Measurements from ENCODE around the gene PASK.

The PASK gene

GRCh38 chr2:241116606-241117560, 32.4 kb downstream of the PASK start:
- no peaks in the 10 kb centered on the region for H3K36me3 ChIP-seq (ENCODE audit: control insufficient read depth, insufficient read depth, low read length)
- H2AFZ ChIP-seq, result no peak overlapping the region
- H3K27ac ChIP-seq, result no peak overlapping the region
- no peak overlapping the region for H3K4me3 ChIP-seq (ENCODE audit: low read depth, low read length)
- no peaks in the 10 kb centered on the region for H3K4me1 ChIP-seq
- H3K9ac ChIP-seq, result no peak overlapping the region
- no peaks in the 10 kb centered on the region for H3K9me3 ChIP-seq (ENCODE audit: control insufficient read depth, low read length)
- TF ChIP-seq CTCF (IDR thresholded peaks at IDR 0.05), result no peak
- H3K4me2 ChIP-seq (ENCODE audit: low read length), result no peak overlapping the region
- H3K27me3 ChIP-seq (ENCODE audit: control insufficient read depth, insufficient read depth, low read length), result no peaks in the 10 kb centered on the region
- no peaks in the 10 kb centered on the region for H3K79me2 ChIP-seq

- H3K9ac ChIP-seq, result no peak overlapping the region
- H3K27ac ChIP-seq, result no peak overlapping the region
- TF ChIP-seq CTCF (IDR thresholded peaks at IDR 0.05), result no peak
- H2AFZ ChIP-seq, result no peak overlapping the region
- no peaks in the 10 kb centered on the region for H3K79me2 ChIP-seq
- H3K4me2 ChIP-seq (ENCODE audit: low read length), result no peak overlapping the region
- H3K4me3 ChIP-seq (ENCODE audit: low read depth, low read length), result no peak overlapping the region
- no peaks in the 10 kb centered on the region for H3K4me1 ChIP-seq
- no peaks in the 10 kb centered on the region for H3K9me3 ChIP-seq (ENCODE audit: control insufficient read depth, low read length)
- H3K36me3 ChIP-seq (ENCODE audit: control insufficient read depth, insufficient read depth, low read length), result no peaks in the 10 kb centered on the region
- H3K27me3 ChIP-seq (ENCODE audit: control insufficient read depth, insufficient read depth, low read length), result no peaks in the 10 kb centered on the region
Observed at GRCh38 chr2:241115361-241115760, 33.9 kb downstream of the PASK start.

GRCh38 chr2:241114836-241115235, 34.4 kb downstream of the PASK start:
- H3K4me2 ChIP-seq (ENCODE audit: low read length), result no peak overlapping the region
- H2AFZ ChIP-seq, result no peak overlapping the region
- no peaks in the 10 kb centered on the region for H3K4me1 ChIP-seq
- no peak overlapping the region for H3K27ac ChIP-seq
- no peaks in the 10 kb centered on the region for H3K9me3 ChIP-seq (ENCODE audit: control insufficient read depth, low read length)
- H3K27me3 ChIP-seq (ENCODE audit: control insufficient read depth, insufficient read depth, low read length), result no peaks in the 10 kb centered on the region
- no peak overlapping the region for H3K9ac ChIP-seq
- no peaks in the 10 kb centered on the region for H3K79me2 ChIP-seq
- no peaks in the 10 kb centered on the region for H3K36me3 ChIP-seq (ENCODE audit: control insufficient read depth, insufficient read depth, low read length)
- no peak overlapping the region for H3K4me3 ChIP-seq (ENCODE audit: low read depth, low read length)
- TF ChIP-seq CTCF (IDR thresholded peaks at IDR 0.05), result no peak

GRCh38 chr2:241112592-241112991, 36.7 kb downstream of the PASK start:
- no peak overlapping the region for H3K4me3 ChIP-seq (ENCODE audit: low read depth, low read length)
- H2AFZ ChIP-seq, result no peak overlapping the region
- H3K79me2 ChIP-seq, result no peaks in the 10 kb centered on the region
- H3K36me3 ChIP-seq (ENCODE audit: control insufficient read depth, insufficient read depth, low read length), result no peaks in the 10 kb centered on the region
- no peaks in the 10 kb centered on the region for H3K27me3 ChIP-seq (ENCODE audit: control insufficient read depth, insufficient read depth, low read length)
- H3K27ac ChIP-seq, result no peak overlapping the region
- no peak for TF ChIP-seq CTCF (IDR thresholded peaks at IDR 0.05)
- no peaks in the 10 kb centered on the region for H3K4me1 ChIP-seq
- H3K9ac ChIP-seq, result no peak overlapping the region
- H3K9me3 ChIP-seq (ENCODE audit: control insufficient read depth, low read length), result no peaks in the 10 kb centered on the region
- no peak overlapping the region for H3K4me2 ChIP-seq (ENCODE audit: low read length)

- Histone ChIP-seq H3K4me1 (no peaks in the 10 kb centered on the region), H3K36me3 (ENCODE audit: control insufficient read depth, insufficient read depth, low read length) (no peaks in the 10 kb centered on the region), H3K9me3 (ENCODE audit: control insufficient read depth, low read length) (no peaks in the 10 kb centered on the region), H3K4me2 (ENCODE audit: low read length) (no peak overlapping the region), H3K27me3 (ENCODE audit: control insufficient read depth, insufficient read depth, low read length) (no peaks in the 10 kb centered on the region), H3K79me2 (no peaks in the 10 kb centered on the region), H3K27ac (no peak overlapping the region), H2AFZ (no peak overlapping the region), H3K4me3 (ENCODE audit: low read depth, low read length) (no peak overlapping the region), H3K9ac (no peak overlapping the region)
- no peak for TF ChIP-seq CTCF (IDR thresholded peaks at IDR 0.05)
Observed at GRCh38 chr2:241112046-241112445, 37.2 kb downstream of the PASK start.
